ENCODE data around the gene AOPEP.

The AOPEP gene

GRCh38 chr9:94779031-94779430 is 52.5 kb downstream of the AOPEP start:
- Histone ChIP-seq H3K36me3 (ENCODE audit: control insufficient read depth, insufficient read depth, low read length) (no peaks in the 10 kb centered on the region), H3K4me2 (ENCODE audit: low read length) (no peak overlapping the region), H3K79me2 (no peaks in the 10 kb centered on the region), H3K27me3 (ENCODE audit: control insufficient read depth, insufficient read depth, low read length) (no peaks in the 10 kb centered on the region), H2AFZ (no peak overlapping the region), H3K4me1 (peaks cover 2% of the 10 kb centered on the region), H3K9me3 (ENCODE audit: control insufficient read depth, low read length) (no peaks in the 10 kb centered on the region), H3K27ac (no peak overlapping the region), H3K4me3 (ENCODE audit: low read depth, low read length) (no peak overlapping the region), H3K9ac (no peak overlapping the region)
- TF ChIP-seq, protein P1, sequence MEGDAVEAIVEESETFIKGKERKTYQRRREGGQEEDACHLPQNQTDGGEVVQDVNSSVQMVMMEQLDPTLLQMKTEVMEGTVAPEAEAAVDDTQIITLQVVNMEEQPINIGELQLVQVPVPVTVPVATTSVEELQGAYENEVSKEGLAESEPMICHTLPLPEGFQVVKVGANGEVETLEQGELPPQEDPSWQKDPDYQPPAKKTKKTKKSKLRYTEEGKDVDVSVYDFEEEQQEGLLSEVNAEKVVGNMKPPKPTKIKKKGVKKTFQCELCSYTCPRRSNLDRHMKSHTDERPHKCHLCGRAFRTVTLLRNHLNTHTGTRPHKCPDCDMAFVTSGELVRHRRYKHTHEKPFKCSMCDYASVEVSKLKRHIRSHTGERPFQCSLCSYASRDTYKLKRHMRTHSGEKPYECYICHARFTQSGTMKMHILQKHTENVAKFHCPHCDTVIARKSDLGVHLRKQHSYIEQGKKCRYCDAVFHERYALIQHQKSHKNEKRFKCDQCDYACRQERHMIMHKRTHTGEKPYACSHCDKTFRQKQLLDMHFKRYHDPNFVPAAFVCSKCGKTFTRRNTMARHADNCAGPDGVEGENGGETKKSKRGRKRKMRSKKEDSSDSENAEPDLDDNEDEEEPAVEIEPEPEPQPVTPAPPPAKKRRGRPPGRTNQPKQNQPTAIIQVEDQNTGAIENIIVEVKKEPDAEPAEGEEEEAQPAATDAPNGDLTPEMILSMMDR (IDR thresholded peaks at IDR 0.05), result no peak

DNA sequence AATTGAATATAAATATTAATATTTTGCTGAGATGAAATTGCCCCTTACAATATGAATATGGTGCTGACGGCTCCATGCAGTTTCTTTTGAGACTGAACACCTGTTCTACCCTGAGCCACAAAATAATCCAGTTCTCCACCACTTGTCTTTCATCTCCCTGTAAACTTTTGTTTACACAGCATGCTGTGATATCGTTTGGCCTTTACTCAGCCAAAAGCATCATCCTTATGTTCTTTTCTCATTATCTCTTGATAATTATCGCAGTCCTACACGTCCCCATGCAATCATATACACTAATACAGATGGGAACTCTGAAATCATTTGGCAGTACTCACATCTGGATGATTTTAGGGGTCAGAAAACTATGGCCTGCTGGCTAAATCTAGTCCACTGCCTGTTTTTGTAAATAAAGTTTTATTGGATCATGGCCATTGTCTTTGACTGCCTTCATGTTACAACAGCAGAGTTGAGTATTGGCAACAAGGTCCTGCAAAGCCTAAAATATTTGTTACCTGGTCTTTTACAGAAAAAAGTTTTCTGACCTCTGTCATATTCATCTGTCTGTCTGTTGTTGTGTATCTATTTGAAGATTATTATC is 53.3 kb downstream of the AOPEP start:
- no peaks in the 10 kb centered on the region for H3K79me2 ChIP-seq
- no peak overlapping the region for H3K4me2 ChIP-seq (ENCODE audit: low read length)
- H3K4me3 ChIP-seq (ENCODE audit: low read depth, low read length), result no peak overlapping the region
- H3K4me1 ChIP-seq, result peaks cover 2% of the 10 kb centered on the region
- H3K27ac ChIP-seq, result peak overlapping the region; percentile 24
- TF ChIP-seq, protein P1 (IDR thresholded peaks at IDR 0.05), result no peak
- no peak overlapping the region for H3K9ac ChIP-seq
- H3K36me3 ChIP-seq (ENCODE audit: control insufficient read depth, insufficient read depth, low read length), result no peaks in the 10 kb centered on the region
- H2AFZ ChIP-seq, result no peak overlapping the region
- no peaks in the 10 kb centered on the region for H3K9me3 ChIP-seq (ENCODE audit: control insufficient read depth, low read length)
- no peaks in the 10 kb centered on the region for H3K27me3 ChIP-seq (ENCODE audit: control insufficient read depth, insufficient read depth, low read length)

DNA sequence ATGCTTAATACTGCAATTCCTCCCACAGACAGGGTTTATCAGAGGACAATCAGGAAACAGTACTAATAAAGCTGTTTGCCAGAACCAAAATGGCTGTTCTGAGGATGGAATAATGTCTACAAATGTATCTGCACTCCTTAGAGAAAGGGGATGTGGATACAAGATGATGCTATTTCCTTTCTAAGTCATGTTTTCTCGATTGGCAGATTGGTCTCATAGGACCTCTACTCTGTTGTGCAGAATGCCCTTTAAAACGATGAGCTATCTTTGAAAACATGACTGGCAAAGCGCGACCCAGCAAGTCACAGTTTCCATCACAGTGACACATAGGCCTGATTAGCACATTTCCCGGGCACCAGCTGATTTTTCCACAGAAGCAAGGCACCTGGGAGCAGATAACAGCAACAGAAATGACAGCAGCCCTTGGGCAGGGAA is 54.0 kb downstream of the AOPEP start:
- H3K9me3 ChIP-seq (ENCODE audit: control insufficient read depth, low read length), result no peaks in the 10 kb centered on the region
- H3K4me2 ChIP-seq (ENCODE audit: low read length), result no peak overlapping the region
- TF ChIP-seq, protein P1 (IDR thresholded peaks at IDR 0.05), result no peak
- H3K27me3 ChIP-seq (ENCODE audit: control insufficient read depth, insufficient read depth, low read length), result no peaks in the 10 kb centered on the region
- no peak overlapping the region for H3K9ac ChIP-seq
- peaks cover 2% of the 10 kb centered on the region for H3K4me1 ChIP-seq
- no peaks in the 10 kb centered on the region for H3K79me2 ChIP-seq
- no peak overlapping the region for H3K4me3 ChIP-seq (ENCODE audit: low read depth, low read length)
- H3K36me3 ChIP-seq (ENCODE audit: control insufficient read depth, insufficient read depth, low read length), result no peaks in the 10 kb centered on the region
- H3K27ac ChIP-seq, result peak overlapping the region; percentile 59
- H2AFZ ChIP-seq, result peak overlapping the region; percentile 50

- Histone ChIP-seq H2AFZ (no peak overlapping the region), H3K9ac (no peak overlapping the region), H3K4me2 (ENCODE audit: low read length) (peak overlapping the region; percentile 11), H3K4me3 (ENCODE audit: low read depth, low read length) (peak overlapping the region; percentile 30), H3K27me3 (ENCODE audit: control insufficient read depth, insufficient read depth, low read length) (no peaks in the 10 kb centered on the region), H3K9me3 (ENCODE audit: control insufficient read depth, low read length) (no peaks in the 10 kb centered on the region), H3K4me1 (peaks cover 2% of the 10 kb centered on the region), H3K36me3 (ENCODE audit: control insufficient read depth, insufficient read depth, low read length) (no peaks in the 10 kb centered on the region), H3K27ac (peak overlapping the region; percentile 53), H3K79me2 (no peaks in the 10 kb centered on the region)
- TF ChIP-seq, protein P1 (IDR thresholded peaks at IDR 0.05), result no peak
These were observed 56.0 kb downstream of the AOPEP start for GRCh38 chr9:94782355-94783101.
